ENCODE measurements around the gene IRAK1.

The IRAK1 gene

GRCh38 chrX:154019633-154020528 lies at the start of gene IRAK1:
Gene IRAK1 (minus strand): TSS chrX:154019902. CDS start chrX:154019812, 90 bp downstream.
- DNase-seq: peak; percentile 52 to 57

DNA sequence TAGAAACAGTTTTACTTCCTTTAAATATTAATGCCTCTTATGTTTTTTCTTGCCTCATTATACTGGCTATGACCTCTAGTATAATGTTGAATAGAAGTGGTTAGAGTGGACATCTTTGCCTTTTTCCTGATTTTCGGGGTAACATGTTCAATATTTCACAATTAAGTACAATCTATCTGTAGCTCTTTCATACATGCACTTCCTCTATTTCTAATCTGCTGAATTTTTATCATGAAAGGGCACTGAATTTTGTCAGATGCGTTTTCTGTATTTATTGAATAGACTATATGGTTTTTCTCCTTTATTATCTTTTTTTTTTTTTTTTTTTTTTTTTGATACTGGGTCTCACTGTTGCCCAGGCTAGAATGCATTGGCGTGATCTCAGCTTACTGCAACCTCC lies 48.9 kb upstream of the IRAK1 start:
- DNase-seq: no peak

- no peak for DNase-seq
Observed at GRCh38 chrX:154064637-154065435, 45.1 kb upstream of the IRAK1 start.

DNA sequence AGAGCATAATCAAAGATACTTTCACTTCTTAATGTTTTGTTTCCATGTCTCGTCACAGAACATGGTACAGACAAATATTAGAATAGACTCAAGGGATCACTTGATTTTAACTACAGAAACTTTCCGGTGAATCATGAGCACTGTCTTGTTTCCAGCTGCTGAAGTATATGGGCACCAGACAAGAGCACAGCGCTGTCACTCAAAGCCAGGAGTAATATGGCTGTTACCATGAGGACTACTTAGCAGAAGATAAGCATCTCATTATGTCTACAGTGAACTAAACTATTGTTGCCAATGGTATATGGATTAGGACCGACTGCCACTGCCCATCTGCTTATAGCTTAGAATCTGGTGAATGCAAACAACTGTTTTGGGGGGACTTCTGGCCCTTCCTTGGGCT lies 43.5 kb upstream of the IRAK1 start:
- no peak for DNase-seq

DNA sequence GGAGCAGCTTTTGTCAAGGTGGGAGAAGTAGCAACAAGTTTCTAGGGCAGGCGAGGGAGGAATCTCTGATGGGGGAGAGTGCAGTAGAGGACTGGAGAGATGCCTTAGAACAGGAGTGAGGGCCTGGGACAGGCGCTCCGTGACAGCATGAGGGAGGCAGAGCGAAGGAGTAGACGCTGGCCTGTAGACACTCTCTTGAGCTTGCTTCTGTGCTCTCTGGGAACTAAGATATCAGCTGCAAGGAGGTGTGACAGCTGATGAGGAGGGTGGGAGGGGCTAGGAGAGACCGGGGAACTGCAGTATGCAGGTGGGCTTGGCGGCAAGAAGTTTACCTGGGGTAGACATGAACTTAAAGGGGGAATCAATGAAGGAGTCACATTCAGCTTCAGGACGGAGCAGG lies 42.1 kb upstream of the IRAK1 start:
- DNase-seq: no peak

- no peak for DNase-seq
Observed at GRCh38 chrX:154059729-154060245, 40.1 kb upstream of the IRAK1 start.

DNA sequence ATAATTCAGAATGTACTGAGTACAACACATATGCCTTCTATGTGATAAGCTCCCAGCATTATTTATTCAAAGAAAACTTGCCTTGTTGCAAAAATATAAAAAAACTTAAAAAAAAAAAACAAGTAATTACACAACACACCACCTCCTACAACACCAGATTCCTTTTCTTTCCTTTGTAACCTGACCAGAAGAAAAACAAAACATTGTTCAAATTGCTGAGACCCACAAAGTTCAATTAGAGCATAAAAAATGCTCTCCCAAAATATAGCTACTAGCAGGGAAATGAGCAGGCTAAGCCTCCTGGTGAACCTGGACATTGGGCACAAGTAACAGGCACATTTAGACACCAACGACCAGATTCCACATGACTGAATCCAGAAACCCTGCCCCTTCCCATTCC lies 39.5 kb upstream of the IRAK1 start:
- no peak for DNase-seq

- peak; percentile 6 to 17 for DNase-seq
Observed at GRCh38 chrX:154058214-154058997, 38.7 kb upstream of the IRAK1 start.

- no peak for DNase-seq
Observed at GRCh38 chrX:154057791-154058190, 38.1 kb upstream of the IRAK1 start.

DNA sequence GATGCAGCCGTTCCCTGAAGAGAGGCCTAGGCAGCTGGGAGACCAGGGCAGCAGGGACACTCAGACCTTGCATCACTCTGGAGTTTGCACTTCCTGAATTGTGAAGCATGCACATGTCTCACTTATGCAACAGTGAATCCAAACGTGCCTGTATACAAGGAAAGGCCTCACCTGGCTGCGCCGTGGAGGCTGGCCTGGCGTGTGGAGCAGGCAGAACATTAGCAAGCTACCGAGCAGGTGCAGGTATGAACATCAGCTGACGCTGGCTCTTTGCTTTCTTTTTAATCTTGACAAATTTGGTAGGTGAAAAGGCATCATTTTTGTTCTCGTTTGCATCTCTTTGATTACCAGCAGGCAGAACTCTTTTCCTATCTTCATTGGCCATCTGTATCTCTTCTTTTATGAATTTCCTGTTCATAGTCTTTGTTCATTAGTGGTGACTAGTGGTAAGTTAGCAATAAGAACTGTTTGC lies 37.1 kb upstream of the IRAK1 start:
- no peak for DNase-seq

DNA sequence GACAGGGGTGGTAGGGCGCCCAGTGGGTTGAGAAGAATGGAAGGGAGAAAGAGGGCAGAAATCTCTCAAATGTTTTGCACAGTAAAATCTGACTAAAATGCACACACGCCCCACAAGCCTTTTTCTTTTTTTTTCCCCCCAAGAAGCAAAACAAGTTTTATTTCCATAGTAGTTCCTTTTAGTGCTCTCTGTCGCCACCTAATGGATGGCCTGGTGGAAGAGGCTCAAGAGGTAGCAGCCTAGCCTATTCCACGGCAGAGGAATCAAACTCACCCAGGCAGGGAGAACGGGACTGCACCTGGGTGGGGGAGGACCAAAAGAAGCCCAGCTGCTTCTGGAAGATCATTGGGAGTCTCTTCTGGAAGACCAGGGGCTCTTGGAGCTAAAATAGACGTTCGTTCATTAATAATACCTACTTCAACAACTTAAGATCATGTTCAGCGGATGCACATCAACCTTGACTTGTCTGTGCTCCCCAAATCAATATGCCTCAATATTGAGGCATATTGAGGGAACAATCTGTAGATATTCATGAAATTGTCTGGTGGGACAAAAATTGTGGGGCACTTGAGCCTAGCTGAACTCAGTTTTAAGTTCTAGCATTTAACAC lies 31.6 kb upstream of the IRAK1 start:
- DNase-seq: peak; percentile 72 to 76

- DNase-seq: no peak
Observed at GRCh38 chrX:154050113-154050495, 30.4 kb upstream of the IRAK1 start.

DNA sequence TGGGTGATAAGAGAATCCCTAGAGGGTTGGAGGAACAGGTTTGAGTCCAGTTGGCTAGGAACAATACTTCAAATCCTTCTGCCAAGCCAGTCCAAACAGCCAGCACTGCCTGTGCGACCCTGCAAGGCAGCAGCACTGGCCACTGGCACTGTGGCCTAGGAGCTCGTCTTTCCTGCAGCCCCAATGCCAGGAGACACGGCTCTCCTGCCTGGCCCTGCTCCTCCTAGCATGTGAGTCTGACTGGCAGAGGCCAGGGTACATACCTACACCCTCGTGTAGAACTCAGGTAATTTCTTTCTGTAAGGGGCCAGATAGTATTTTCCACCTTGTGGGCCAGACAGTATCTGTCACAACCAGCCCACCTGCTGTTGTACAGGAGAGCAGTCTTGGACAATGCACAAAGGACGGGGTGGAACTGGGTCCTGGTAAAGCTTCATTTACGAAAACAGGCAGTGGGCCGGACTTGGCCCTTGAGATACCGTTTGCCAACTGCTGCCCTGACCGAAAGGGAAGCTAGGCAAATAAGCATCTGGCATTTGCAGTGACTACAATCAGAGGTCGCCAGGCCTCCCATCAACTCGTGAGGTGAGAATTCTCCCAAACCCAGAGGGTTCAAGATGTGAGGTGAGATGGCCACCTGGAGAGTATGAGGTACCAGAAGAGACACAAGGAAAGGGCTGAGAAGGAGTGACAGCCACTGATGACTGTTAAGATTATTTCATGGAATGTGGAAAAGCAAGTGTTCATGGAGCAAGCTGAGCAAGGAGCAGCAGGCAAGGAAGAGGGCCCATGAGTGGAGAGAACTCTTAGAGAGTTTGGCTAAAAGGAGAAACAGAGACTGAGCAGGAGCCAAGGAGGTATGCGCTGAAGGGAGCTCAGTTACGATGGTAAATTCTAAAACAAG lies 29.8 kb upstream of the IRAK1 start:
- no peak for DNase-seq

- DNase-seq: no peak
Observed at GRCh38 chrX:154048398-154048797, 28.7 kb upstream of the IRAK1 start.

DNA sequence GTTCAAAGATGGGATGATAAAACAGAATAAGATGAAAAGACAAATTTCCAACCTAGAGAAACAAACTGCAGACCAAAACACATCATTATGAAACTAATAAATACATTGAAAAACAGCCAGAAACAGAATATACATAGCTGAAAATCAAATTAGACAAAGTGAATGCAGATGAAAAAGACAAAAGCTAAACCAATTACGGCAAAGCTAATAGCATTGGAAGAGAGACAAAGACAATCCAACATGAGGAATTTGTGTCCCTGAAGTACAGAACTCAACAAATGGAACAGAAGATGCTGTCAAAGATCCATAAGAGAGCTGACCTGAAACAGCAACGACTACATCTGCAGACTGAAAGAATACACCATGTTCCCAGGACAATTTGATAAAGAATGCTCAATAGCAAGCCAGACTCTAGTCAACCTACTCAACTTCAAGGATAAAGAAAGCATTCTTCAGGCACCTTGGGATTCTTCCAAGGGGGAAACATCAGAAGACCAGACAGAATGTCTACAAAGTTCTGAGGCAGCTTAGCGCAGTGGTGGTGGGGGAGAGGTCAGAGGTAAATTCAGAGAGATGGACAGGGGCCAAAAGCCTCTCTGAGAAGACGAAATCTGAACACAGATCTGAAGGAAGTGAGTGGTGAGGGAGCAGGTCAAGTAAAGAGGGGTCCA lies 27.4 kb upstream of the IRAK1 start:
- no peak for DNase-seq

GRCh38 chrX:154046031-154046781 lies 26.5 kb upstream of the IRAK1 start:
- no peak for DNase-seq

GRCh38 chrX:154044091-154044490 lies 24.4 kb upstream of the IRAK1 start:
- no peak for DNase-seq

DNA sequence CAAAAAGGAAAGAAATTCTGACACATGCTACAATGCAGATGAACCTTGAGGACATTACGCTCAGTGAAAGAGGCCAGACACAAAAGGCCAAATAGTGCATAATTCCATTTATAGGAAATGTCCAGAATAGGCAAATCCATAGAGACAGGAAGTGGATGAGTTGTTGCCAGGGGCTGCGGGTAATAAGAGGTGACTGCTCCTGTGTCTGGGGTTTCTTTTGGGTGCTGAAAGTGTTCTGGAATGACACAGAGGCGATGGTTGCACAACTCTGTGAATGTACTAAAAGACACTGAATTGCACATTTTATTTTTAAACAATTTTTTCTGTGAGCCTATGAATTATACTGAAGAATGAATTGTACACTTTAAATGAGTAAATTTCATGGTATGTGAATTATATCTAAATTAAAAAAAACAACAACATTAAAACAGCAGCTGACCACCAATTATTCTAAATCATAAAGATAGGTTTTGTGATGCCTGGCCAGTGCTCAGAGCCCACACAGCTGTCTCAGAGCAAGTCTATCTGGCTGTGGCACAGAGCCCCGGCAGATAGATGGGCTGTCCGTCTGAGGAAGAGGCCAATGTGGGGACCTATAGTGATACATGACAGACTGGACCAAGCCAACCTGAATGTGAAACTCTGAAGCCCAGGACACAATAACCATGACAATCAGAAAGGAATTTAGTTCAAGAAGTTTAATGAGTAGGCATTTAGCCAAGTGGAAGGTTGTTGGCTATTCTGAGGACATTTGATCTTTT lies 23.5 kb upstream of the IRAK1 start:
- DNase-seq: no peak

DNA sequence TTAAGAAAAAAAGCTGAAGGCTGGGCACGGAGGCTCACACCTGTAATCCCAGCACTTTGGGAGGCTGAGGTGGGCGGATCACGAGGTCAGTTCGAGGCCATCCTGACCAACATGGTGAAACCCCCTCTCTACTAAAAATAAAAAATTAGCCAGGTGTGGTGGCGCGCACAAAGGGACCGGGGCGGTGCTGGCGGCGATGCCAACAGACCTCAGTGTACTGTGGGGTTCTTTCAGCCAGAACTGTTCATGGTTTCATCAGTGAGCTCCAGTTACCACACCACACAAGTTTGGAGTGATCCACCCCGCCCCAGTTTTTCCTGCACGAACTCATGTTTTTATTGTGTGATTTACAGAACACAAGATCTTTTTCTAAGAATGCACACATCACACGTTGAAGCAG lies 21.2 kb upstream of the IRAK1 start:
- DNase-seq: no peak
